T-cell (primary cell): ENCODE data around the gene FAM110D. TPM values are rescaled to one million over a fixed set of nuclear protein-coding genes. Genes with fewer than 3 reads are reported as not detected.

Experiments used
- ATAC-seq, 4 experiments: fragments of 200-7000 bp in 3 of 4; fragments of 150-1000 bp in 1 of 4; cut with Tn5 transposase; replicated peaks in 1 of 4; 1 replicate in 3 of 4; 2 replicates in 1 of 4; pipeline ENCODE4 v1.10.0; 2021; ENCODE audit warnings: moderate library complexity in 3 of 4, mild to moderate bottlenecking in 2 of 4, moderate number of reproducible peaks in 1 of 4
- CTCF ChIA-PET, 2 donors: fragments of 300-600 bp; sonication (Branson Sonifier 250); formaldehyde crosslinking; loops; one replicate each; lab custom pipeline; 2022; ENCODE audit warnings: antibody characterized with exemption in 2 of 2; lab: Charles Lee
- POLR2A ChIA-PET, 2 donors: fragments of 300-600 bp; sonication (Branson Sonifier 250); formaldehyde crosslinking; loops; one replicate each; lab custom pipeline; 2022; ENCODE audit warnings: antibody characterized with exemption in 2 of 2; lab: Charles Lee
- DNase-seq, 35 experiments: peaks; one replicate each; pipeline versions ENCODE4 v3.0.0 to v3.0.0-alpha.2; 2013 to 2023
- H3K27ac ChIP-seq: one replicate; pipeline ENCODE4 v1.5.1; 2013; ENCODE audit warnings: low read length
- H3K27me3 ChIP-seq, 2 experiments: replicated peaks in 1 of 2; 1 replicate in 1 of 2; 2 replicates in 1 of 2; pipeline versions ENCODE4 v1.6.1 to v1.7.0; 2013; ENCODE audit warnings: low read length in 1 of 2, mixed read lengths in 1 of 2; ENCODE audit not compliant: control insufficient read depth in 2 of 2, insufficient read depth in 2 of 2; ENCODE audit errors: extremely low read depth in 1 of 2
- H3K36me3 ChIP-seq, 2 donors: 1 replicate in 1 of 2; 2 replicates in 1 of 2; pipeline versions ENCODE4 v1.6.1 to v1.7.0; 2013; ENCODE audit warnings: low read length in 1 of 2; ENCODE audit not compliant: control insufficient read depth in 2 of 2, insufficient read depth in 1 of 2; ENCODE audit errors: extremely low read depth in 1 of 2
- H3K4me1 ChIP-seq, 2 experiments: 1 replicate in 1 of 2; 2 replicates in 1 of 2; pipeline versions ENCODE4 v1.6.1 to v1.7.0; 2013; ENCODE audit warnings: low read length in 2 of 2, mixed read lengths in 1 of 2; ENCODE audit not compliant: insufficient read depth in 2 of 2, control insufficient read depth in 1 of 2; ENCODE audit errors: extremely low read depth in 1 of 2
- H3K4me3 ChIP-seq, 2 donors: 1 replicate in 1 of 2; 2 replicates in 1 of 2; pipeline versions ENCODE4 v1.5.1 to v1.7.0; 2013; ENCODE audit warnings: mild to moderate bottlenecking in 2 of 2, low read length in 1 of 2, moderate library complexity in 1 of 2; ENCODE audit not compliant: control insufficient read depth in 1 of 2; ENCODE audit errors: extremely low read depth in 1 of 2
- H3K9me3 ChIP-seq: 2 replicates; pipeline ENCODE4 v1.7.0; 2013
- H3K27ac Mint-ChIP-seq, 2 donors: one replicate each; pipeline ENCODE4 v1.8.0; 2020 to 2021; ENCODE audit warnings: mild to moderate bottlenecking in 2 of 2, mixed read lengths in 2 of 2
- H3K27me3 Mint-ChIP-seq, 2 donors: one replicate each; pipeline ENCODE4 v1.8.0; 2021 to 2022; ENCODE audit warnings: mixed read lengths in 2 of 2
- H3K36me3 Mint-ChIP-seq: one replicate; pipeline ENCODE4 v1.8.0; 2021; ENCODE audit warnings: mixed read lengths
- H3K4me1 Mint-ChIP-seq, 3 donors: one replicate each; pipeline ENCODE4 v1.8.0; 2020 to 2022; ENCODE audit warnings: mixed read lengths in 3 of 3, mild to moderate bottlenecking in 1 of 3
- H3K4me3 Mint-ChIP-seq, 3 donors: one replicate each; pipeline ENCODE4 v1.8.0; 2020 to 2022; ENCODE audit warnings: mild to moderate bottlenecking in 3 of 3, mixed read lengths in 3 of 3, moderate library complexity in 3 of 3
- H3K9me3 Mint-ChIP-seq, 3 donors: one replicate each; pipeline ENCODE4 v1.8.0; 2020 to 2022; ENCODE audit warnings: mixed read lengths in 3 of 3
- WGBS: methylation state at CpG from one replicate; pipeline ENCODE4 v1.1.5; 2013; ENCODE audit warnings: missing lambda C conversion rate; ENCODE audit not compliant: insufficient coverage; 5-methylcytosine and 5-hydroxymethylcytosine counted together
- total RNA-seq, 35 experiments: library from RNA in 6 of 35; stranded (reverse) in 6 of 35; fragments of 120-200 nt in 1 of 35; gene quantifications; one replicate each; pipeline versions ENCODE4 v1.2.1 to v1.2.4 and lab custom pipeline; 2013 to 2026

Gene FAM110D
- total RNA-seq, 5 donors from 2014 or later (not counting 1 experiment from before 2014, with no cell fraction given) = 0.09 TPM; not detected in 4

- Histone ChIP-seq H3K4me1 (peaks cover 21 to 28% of the 10 kb centered on the region in 2 experiments), H3K4me3 (no peak overlapping the region), H3K27me3 (peaks cover 0 to 9% of the 10 kb centered on the region in 2 experiments), H3K9me3 (no peaks in the 10 kb centered on the region), H3K36me3 (no peaks in the 10 kb centered on the region), H3K27ac (no peak overlapping the region)
- Mint-ChIP-seq H3K27me3 (no peaks in the 10 kb centered on the region), H3K27ac (no peak overlapping the region), H3K9me3 (peaks cover 0 to 4% (median 0%) of the 10 kb centered on the region in 3 donors), H3K4me3 (no peak overlapping the region), H3K4me1 (peaks cover 34 to 38% (median 37%) of the 10 kb centered on the region in 3 donors), H3K36me3 (no peaks in the 10 kb centered on the region)
- WGBS = 96% methylated on average over 4 of the region's 4 CpGs
- POLR2A ChIA-PET = interaction anchor here (0.6 to 1.0 kb wide), 3 partner anchors 145 to 307 kb away, joined by 3 to 9 read pairs (median 4); no protein-coding TSS in a partner anchor
- CTCF ChIA-PET = interaction anchor here (0.5 to 1.8 kb wide), 8 partner anchors 9 to 744 kb away, joined by 3 to 13 read pairs (median 3); no protein-coding TSS in a partner anchor
- ATAC-seq (no peak), DNase-seq (no peak)
Observed at GRCh38 chr1:26129778-26130177, 29.1 kb upstream of the FAM110D start.

DNA sequence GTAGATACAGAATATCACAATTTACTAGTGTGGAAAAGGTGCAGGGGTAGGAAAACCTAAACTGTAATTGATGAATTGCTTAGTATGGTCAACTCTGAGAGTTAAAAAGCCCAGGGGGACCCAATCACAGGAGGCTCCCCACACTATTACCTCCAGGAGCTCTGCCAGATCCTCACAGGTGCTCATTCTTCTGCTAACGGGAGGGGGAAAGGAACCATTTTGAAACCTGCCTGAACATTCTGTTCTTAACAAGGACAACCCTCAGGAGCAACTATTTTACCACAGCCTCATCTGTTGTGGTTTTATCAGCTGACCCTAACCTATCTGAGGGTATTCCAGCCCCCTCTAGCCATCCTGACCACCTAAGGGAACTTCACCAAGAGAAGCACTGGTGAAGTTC lies 28.2 kb upstream of the FAM110D start:
- Histone ChIP-seq H3K27me3 (peaks cover 0 to 9% of the 10 kb centered on the region in 2 experiments), H3K27ac (no peak overlapping the region), H3K9me3 (no peaks in the 10 kb centered on the region), H3K36me3 (no peaks in the 10 kb centered on the region), H3K4me1 (peaks cover 21 to 27% of the 10 kb centered on the region in 2 experiments), H3K4me3 (no peak overlapping the region)
- no peak overlapping the region for H3K4me3 Mint-ChIP-seq
- H3K4me1 Mint-ChIP-seq = peaks cover 27 to 32% (median 29%) of the 10 kb centered on the region in 3 donors
- ChIA-PET POLR2A (no interaction called here), CTCF (interaction anchor here in 1 of 2 donors (0.6 to 1.2 kb wide), 3 partner anchors 9 to 627 kb away, joined by 3 to 4 read pairs (median 3); no protein-coding TSS in a partner anchor)
- DNase-seq = no peak
- no peaks in the 10 kb centered on the region for H3K27me3 Mint-ChIP-seq
- no peaks in the 10 kb centered on the region for H3K36me3 Mint-ChIP-seq
- no peak for ATAC-seq
- no peak overlapping the region for H3K27ac Mint-ChIP-seq
- peaks cover 0 to 4% (median 0%) of the 10 kb centered on the region in 3 donors for H3K9me3 Mint-ChIP-seq
- WGBS = no CpG with 5 or more reads among the region's 1 CpG

GRCh38 chr1:26132128-26132833 lies 26.6 kb upstream of the FAM110D start:
- Histone ChIP-seq H3K27me3 (peaks cover 0 to 9% of the 10 kb centered on the region in 2 experiments), H3K4me1 (peaks cover 12 to 14% of the 10 kb centered on the region in 2 experiments), H3K27ac (no peak overlapping the region), H3K9me3 (no peaks in the 10 kb centered on the region), H3K36me3 (no peaks in the 10 kb centered on the region), H3K4me3 (no peak overlapping the region)
- H3K36me3 Mint-ChIP-seq = no peaks in the 10 kb centered on the region
- ChIA-PET CTCF (interaction anchor here (0.6 to 1.1 kb wide), 2 partner anchors 8 to 11 kb away, joined by 3 to 4 read pairs; no protein-coding TSS in a partner anchor), POLR2A (interaction anchor here in 1 of 2 donors (0.6 kb wide), 1 partner anchor 376 kb away, joined by 6 read pairs; no protein-coding TSS in a partner anchor)
- no peak overlapping the region for H3K4me3 Mint-ChIP-seq
- H3K4me1 Mint-ChIP-seq = peaks cover 13 to 17% (median 14%) of the 10 kb centered on the region in 3 donors
- no peaks in the 10 kb centered on the region for H3K27me3 Mint-ChIP-seq
- peaks cover 0 to 4% (median 0%) of the 10 kb centered on the region in 3 donors for H3K9me3 Mint-ChIP-seq
- DNase-seq = no peak
- H3K27ac Mint-ChIP-seq = no peak overlapping the region
- ATAC-seq = no peak
- 100% methylated on average over 1 of the region's 5 CpGs for WGBS

DNA sequence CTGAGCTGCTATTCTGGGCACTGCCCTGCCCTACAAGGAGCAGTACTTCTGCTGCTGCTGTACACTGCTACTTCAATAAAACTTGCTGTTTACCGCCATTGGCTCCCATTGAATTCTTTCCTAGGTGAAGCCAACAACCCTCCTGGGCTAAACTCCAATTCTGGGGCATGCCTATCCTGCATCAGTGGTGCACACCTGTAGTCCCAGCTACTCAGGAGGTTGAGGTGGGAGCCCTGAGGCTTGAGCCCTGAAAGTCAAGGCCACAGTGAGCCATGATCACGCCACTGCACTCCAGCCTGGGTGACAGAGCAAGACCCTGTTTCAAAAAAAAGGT lies 26.1 kb upstream of the FAM110D start:
- peaks cover 7 to 8% of the 10 kb centered on the region in 2 experiments for H3K4me1 ChIP-seq
- no peak for ATAC-seq
- WGBS = 94% methylated on average over 2 of the region's 2 CpGs
- no peak overlapping the region for H3K27ac ChIP-seq
- H3K36me3 Mint-ChIP-seq = no peaks in the 10 kb centered on the region
- H3K27ac Mint-ChIP-seq = no peak overlapping the region
- peaks cover 0 to 4% (median 0%) of the 10 kb centered on the region in 3 donors for H3K9me3 Mint-ChIP-seq
- CTCF ChIA-PET = interaction anchor here in 1 of 2 donors (0.6 kb wide), 1 partner anchor 8 kb away, joined by 4 read pairs; no protein-coding TSS in a partner anchor
- H3K4me3 Mint-ChIP-seq = no peak overlapping the region
- H3K9me3 ChIP-seq = no peaks in the 10 kb centered on the region
- H3K27me3 ChIP-seq = peaks cover 0 to 9% of the 10 kb centered on the region in 2 experiments
- POLR2A ChIA-PET = interaction anchor here in 1 of 2 donors (0.6 kb wide), 1 partner anchor 375 kb away, joined by 6 read pairs; no protein-coding TSS in a partner anchor
- peaks cover 8 to 11% (median 9%) of the 10 kb centered on the region in 3 donors for H3K4me1 Mint-ChIP-seq
- H3K36me3 ChIP-seq = no peaks in the 10 kb centered on the region
- DNase-seq = no peak
- no peak overlapping the region for H3K4me3 ChIP-seq
- H3K27me3 Mint-ChIP-seq = no peaks in the 10 kb centered on the region

DNA sequence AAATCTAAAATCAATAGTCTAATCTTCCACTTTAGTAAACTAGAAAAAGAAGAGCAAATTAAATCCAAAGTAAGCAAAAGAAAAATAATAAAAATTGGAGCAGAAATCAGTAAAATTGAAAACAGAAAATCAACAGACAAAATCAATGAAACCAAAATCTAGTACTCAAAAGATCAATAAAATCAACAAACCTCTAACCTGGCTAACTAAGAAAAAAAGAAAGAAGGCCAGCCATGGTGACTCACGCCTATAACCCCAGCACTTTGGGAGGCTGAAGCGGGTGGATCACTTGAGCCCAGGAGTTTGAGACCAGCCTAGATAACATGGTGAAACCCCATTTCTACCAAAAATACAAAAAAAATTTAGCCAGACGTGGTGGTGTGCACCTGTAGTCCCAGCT lies 24.4 kb upstream of the FAM110D start:
- H3K36me3 Mint-ChIP-seq = no peaks in the 10 kb centered on the region
- Histone ChIP-seq H3K4me1 (peaks cover 0 to 5% of the 10 kb centered on the region in 2 experiments), H3K4me3 (no peak overlapping the region), H3K27ac (no peak overlapping the region), H3K27me3 (peaks cover 0 to 9% of the 10 kb centered on the region in 2 experiments), H3K36me3 (no peaks in the 10 kb centered on the region), H3K9me3 (no peaks in the 10 kb centered on the region)
- peaks cover 7 to 11% (median 8%) of the 10 kb centered on the region in 3 donors for H3K4me1 Mint-ChIP-seq
- WGBS = no CpG with 5 or more reads among the region's 3 CpGs
- no peak overlapping the region for H3K4me3 Mint-ChIP-seq
- no peak for ATAC-seq
- no peak for DNase-seq
- POLR2A ChIA-PET = no interaction called here
- no peaks in the 10 kb centered on the region for H3K27me3 Mint-ChIP-seq
- CTCF ChIA-PET = no interaction called here
- H3K27ac Mint-ChIP-seq = no peak overlapping the region
- peaks cover 0 to 4% (median 0%) of the 10 kb centered on the region in 3 donors for H3K9me3 Mint-ChIP-seq

DNA sequence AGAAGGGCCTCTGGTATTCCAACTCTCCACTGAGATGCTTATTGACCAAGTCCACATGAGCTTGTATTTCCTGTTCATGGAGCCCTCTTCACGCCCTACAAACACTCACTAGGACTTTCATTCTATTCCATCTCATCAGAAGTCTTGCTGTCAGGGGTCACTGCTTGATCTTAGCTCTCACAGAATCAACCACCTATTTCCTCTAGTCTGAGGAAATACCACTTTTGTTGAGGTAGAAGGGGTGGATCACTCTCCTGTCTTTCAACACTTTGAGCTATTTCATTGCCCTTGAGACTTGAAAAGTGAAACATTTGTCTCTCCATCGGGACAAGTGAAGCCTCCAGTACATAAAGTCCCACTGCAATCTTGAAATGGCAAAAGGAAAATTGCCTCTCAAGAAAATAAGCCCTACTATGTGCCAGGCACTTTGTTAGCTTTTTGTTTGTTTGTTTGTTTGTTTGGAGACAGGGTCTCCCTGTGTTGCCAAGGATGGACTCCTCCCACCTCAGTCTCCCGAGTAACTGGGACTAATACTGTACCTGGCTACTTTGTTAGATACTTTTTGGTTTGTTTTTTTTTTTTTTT lies 19.8 kb upstream of the FAM110D start:
- peaks cover 0 to 5% of the 10 kb centered on the region in 2 experiments for H3K4me1 ChIP-seq
- H3K27ac ChIP-seq = no peak overlapping the region
- ATAC-seq = peak; percentile 27 to 83 (median 72)
- H3K27me3 ChIP-seq = no peaks in the 10 kb centered on the region
- peak in 1 of 35 experiments; percentile 28 for DNase-seq
- Mint-ChIP-seq H3K27ac (peak overlapping the region; percentile 44 to 81), H3K27me3 (no peaks in the 10 kb centered on the region), H3K4me3 (no peak overlapping the region), H3K36me3 (no peaks in the 10 kb centered on the region), H3K4me1 (peaks cover 7 to 14% (median 12%) of the 10 kb centered on the region in 3 donors), H3K9me3 (peaks cover 0 to 4% (median 0%) of the 10 kb centered on the region in 3 donors)
- ChIA-PET CTCF (interaction anchor here (0.6 to 3.2 kb wide), 8 partner anchors 9 to 484 kb away, joined by 3 to 15 read pairs (median 3); partner anchors contain the start of gene PDIK1L (in 1 of the 2)), POLR2A (interaction anchor here (0.5 to 1.5 kb wide), 4 partner anchors 12 to 795 kb away, joined by 3 to 8 read pairs (median 6); no protein-coding TSS in a partner anchor)
- H3K36me3 ChIP-seq = no peaks in the 10 kb centered on the region
- no peak overlapping the region for H3K4me3 ChIP-seq
- H3K9me3 ChIP-seq = no peaks in the 10 kb centered on the region
- WGBS = no CpG with 5 or more reads among the region's 3 CpGs
